ENCODE results near the gene ADGRL2. TPM values are rescaled to one million over a fixed set of nuclear protein-coding genes. Genes with fewer than 3 reads are reported as not detected.

Gene ADGRL2
- total RNA-seq, 3 donors from 2014 or later: 59.6 to 78.0 (median 74.7) TPM

DNA sequence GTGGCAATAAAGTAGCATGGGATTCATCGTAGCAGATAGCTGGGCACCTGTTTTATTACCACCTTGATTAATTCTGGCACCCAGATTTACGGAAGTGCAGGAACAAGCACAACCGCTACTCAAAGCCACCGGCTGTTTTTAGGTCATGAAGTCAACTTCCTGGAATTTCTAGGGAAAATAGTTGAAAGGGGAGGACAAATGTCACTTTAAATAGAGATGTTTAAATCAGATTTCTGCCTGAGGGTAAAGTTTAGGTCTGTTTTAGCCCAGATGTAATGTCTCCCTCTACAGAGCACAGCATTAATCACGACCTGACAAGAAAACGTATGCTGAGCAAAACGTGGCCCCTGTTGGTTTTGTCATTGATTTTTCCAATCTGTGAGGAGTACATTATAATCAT is 8.0 kb downstream of the ADGRL2 start:
- Histone ChIP-seq H3K27ac (no peak overlapping the region), H3K27me3 (no peaks in the 10 kb centered on the region), H3K4me1 (no peaks in the 10 kb centered on the region), H3K9me3 (no peaks in the 10 kb centered on the region), H3K4me3 (no peak overlapping the region), H3K36me3 (no peaks in the 10 kb centered on the region)
- no peak for DNase-seq (ENCODE audit: low spot score in 2 of 2)
- TF ChIP-seq POLR2AphosphoS5 (IDR thresholded peaks at IDR 0.05): no peak
- no peak for TF ChIP-seq POLR2A (IDR thresholded peaks at IDR 0.05)
- TF ChIP-seq, protein P1, sequence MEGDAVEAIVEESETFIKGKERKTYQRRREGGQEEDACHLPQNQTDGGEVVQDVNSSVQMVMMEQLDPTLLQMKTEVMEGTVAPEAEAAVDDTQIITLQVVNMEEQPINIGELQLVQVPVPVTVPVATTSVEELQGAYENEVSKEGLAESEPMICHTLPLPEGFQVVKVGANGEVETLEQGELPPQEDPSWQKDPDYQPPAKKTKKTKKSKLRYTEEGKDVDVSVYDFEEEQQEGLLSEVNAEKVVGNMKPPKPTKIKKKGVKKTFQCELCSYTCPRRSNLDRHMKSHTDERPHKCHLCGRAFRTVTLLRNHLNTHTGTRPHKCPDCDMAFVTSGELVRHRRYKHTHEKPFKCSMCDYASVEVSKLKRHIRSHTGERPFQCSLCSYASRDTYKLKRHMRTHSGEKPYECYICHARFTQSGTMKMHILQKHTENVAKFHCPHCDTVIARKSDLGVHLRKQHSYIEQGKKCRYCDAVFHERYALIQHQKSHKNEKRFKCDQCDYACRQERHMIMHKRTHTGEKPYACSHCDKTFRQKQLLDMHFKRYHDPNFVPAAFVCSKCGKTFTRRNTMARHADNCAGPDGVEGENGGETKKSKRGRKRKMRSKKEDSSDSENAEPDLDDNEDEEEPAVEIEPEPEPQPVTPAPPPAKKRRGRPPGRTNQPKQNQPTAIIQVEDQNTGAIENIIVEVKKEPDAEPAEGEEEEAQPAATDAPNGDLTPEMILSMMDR (IDR thresholded peaks at IDR 0.05): no peak
- intact Hi-C loops (cut with DNase I; ENCODE audit: low total_unique reads): no loop called here

DNA sequence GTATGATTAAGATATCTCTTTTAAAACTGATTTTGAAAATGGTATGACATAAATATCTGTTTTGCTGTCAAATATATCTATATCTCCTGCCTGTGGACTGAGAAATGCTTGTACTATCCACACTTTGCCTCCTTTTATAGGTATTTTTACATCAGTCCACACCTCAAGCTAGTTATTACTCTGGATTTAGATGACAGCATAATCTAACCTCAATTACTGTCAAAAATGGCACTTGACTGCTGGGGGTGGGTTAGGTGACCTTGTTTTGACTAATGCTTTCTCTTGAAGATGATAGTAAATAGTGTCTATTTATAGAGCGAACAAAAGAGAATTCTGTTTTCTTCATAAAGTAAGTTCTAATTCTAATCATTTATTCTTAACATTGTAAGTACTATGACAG is 9.1 kb downstream of the ADGRL2 start:
- TF ChIP-seq POLR2A (IDR thresholded peaks at IDR 0.05): no peak
- TF ChIP-seq, protein P1 (IDR thresholded peaks at IDR 0.05): no peak
- no peak for TF ChIP-seq POLR2AphosphoS5 (IDR thresholded peaks at IDR 0.05)
- intact Hi-C loops (cut with DNase I; ENCODE audit: low total_unique reads): no loop called here
- H3K4me1 ChIP-seq: no peaks in the 10 kb centered on the region
- no peak overlapping the region for H3K4me3 ChIP-seq
- no peaks in the 10 kb centered on the region for H3K9me3 ChIP-seq
- no peaks in the 10 kb centered on the region for H3K27me3 ChIP-seq
- H3K27ac ChIP-seq: no peak overlapping the region
- H3K36me3 ChIP-seq: no peaks in the 10 kb centered on the region
- DNase-seq (ENCODE audit: low spot score in 2 of 2): no peak

DNA sequence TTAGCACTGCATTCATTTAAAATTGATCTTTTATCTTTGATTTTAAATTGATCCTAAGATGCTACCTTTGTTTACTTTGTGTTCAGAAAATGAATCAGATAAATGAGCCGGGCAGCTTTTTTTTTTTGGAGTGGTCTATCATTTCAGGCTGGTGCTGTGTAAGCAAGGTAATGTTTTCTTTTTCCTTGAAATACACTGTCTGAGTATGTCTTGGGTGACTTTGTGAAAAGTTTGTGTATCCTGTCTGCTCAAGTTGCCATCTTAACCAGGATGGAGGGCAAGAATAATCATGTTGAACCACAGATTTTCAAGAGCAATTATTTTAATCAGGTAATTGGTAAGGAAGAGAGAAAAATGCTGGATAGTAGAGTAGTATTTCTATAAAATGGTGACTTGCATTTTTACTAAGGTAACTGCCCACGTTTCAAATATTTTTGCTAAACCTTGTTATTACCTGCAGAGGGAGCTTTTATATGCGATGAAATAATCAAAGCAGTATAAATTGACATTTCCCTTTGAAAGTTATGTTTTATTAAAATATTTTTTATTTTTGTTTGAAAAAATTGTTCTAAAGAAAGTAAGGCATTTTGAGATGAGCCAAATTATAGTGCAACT is 11.1 kb downstream of the ADGRL2 start:
- Histone ChIP-seq H3K4me3 (no peak overlapping the region), H3K27ac (no peak overlapping the region)
- intact Hi-C loops (cut with DNase I; ENCODE audit: low total_unique reads): no loop called here

DNA sequence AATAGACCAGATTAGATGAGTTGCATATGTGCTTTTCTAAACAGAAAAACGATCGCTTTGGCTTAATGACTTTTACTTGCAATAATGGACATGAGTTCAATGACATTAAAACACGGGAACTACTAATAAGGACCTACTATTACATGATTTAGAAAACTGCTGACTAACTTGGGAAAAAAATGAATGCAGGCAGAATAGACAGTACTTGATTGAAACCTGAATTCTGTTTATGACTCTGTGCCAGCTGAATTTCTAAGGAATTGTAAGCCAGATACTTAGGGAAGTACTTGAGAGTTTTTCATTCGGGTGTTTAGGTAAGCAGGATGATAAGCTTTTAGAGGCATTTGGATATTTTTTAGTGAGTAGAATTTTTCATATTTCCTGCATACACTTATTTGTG is 12.0 kb downstream of the ADGRL2 start:
- no peak for DNase-seq (ENCODE audit: low spot score in 2 of 2)

More for the DNA sequence above, 11.1 kb downstream of the ADGRL2 start:
- TF ChIP-seq POLR2AphosphoS5 (IDR thresholded peaks at IDR 0.05): no peak
- no peak for TF ChIP-seq POLR2A (IDR thresholded peaks at IDR 0.05)
- TF ChIP-seq, protein P1 (IDR thresholded peaks at IDR 0.05): peak in 2 of 3 donors; percentile 7 to 14
- no peaks in the 10 kb centered on the region for H3K27me3 ChIP-seq
- H3K4me1 ChIP-seq: no peaks in the 10 kb centered on the region
- no peak for DNase-seq (ENCODE audit: low spot score in 2 of 2)
- no peaks in the 10 kb centered on the region for H3K9me3 ChIP-seq
- no peaks in the 10 kb centered on the region for H3K36me3 ChIP-seq

DNA sequence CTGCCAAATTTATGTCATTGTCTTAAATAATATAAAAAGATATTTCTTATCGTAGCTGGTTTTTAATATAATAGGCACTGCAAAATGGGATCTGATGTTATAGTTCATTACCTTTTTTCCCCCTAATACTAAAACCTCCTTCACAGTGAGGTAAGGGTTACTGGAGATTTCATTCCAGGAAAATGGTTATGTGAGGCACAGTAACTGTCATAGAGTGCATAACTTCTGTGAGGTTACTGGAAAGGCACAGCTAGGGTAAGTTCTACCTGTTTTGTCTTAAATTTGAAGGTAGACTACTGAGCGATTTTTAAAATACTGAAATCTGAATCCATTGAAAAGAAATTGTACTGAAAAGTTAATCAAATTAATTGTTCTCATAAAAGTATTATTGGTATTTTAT is 13.0 kb downstream of the ADGRL2 start:
- Histone ChIP-seq H3K27ac (no peak overlapping the region), H3K9me3 (no peaks in the 10 kb centered on the region), H3K27me3 (no peaks in the 10 kb centered on the region), H3K36me3 (no peaks in the 10 kb centered on the region), H3K4me3 (no peak overlapping the region), H3K4me1 (no peaks in the 10 kb centered on the region)
- no peak for DNase-seq (ENCODE audit: low spot score in 2 of 2)
- intact Hi-C loops (cut with DNase I; ENCODE audit: low total_unique reads): no loop called here
- TF ChIP-seq, protein P1 (IDR thresholded peaks at IDR 0.05): no peak
- TF ChIP-seq POLR2AphosphoS5 (IDR thresholded peaks at IDR 0.05) (no peak), POLR2A (IDR thresholded peaks at IDR 0.05) (no peak)

More for the DNA sequence above, 12.0 kb downstream of the ADGRL2 start:
- H3K4me3 ChIP-seq: no peak overlapping the region
- H3K4me1 ChIP-seq: no peaks in the 10 kb centered on the region
- TF ChIP-seq POLR2A (IDR thresholded peaks at IDR 0.05) (no peak), POLR2AphosphoS5 (IDR thresholded peaks at IDR 0.05) (no peak)
- TF ChIP-seq, protein P1 (IDR thresholded peaks at IDR 0.05): no peak
- no peaks in the 10 kb centered on the region for H3K27me3 ChIP-seq
- no peaks in the 10 kb centered on the region for H3K9me3 ChIP-seq
- no peaks in the 10 kb centered on the region for H3K36me3 ChIP-seq
- H3K27ac ChIP-seq: no peak overlapping the region
- intact Hi-C loops (cut with DNase I; ENCODE audit: low total_unique reads): no loop called here
